ENCODE results near the gene AHSA1. TPM values are rescaled to one million over a fixed set of nuclear protein-coding genes. Genes with fewer than 3 reads are reported as not detected.
A peak's percentile ranks its signal among the peaks of the same experiment; 100 is the strongest.

Gene AHSA1
- total RNA-seq, 1 donor from 2014 or later: 190 TPM

DNA sequence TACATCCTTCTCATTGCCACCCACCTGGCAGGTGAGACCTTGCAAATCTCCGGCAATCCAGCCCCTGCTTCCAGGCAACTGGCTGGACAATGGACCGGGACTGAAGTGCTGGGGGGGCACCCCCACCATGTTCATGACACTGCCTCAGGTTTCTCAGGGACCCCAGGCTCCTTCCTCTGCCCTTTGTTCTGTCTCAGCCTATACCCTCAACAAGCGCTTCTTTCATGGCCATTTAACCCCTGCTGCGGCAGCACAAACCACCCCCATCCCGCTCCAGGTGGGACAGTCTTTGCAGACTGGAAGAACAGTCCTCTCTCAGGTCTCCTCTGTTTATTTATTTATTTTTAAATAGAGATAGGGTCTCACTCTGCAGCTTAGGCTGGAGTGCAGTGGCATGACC, 33.2 kb downstream of the AHSA1 start:
- Mint-ChIP-seq H3K36me3 (ENCODE audit: low read depth) (no peaks in the 10 kb centered on the region), H3K9me3 (no peaks in the 10 kb centered on the region), H3K27ac (ENCODE audit: unreplicated experiment) (no peak overlapping the region), H3K4me1 (no peaks in the 10 kb centered on the region), H3K27me3 (ENCODE audit: low read depth) (peaks cover 10% of the 10 kb centered on the region), H3K4me3 (no peak overlapping the region)
- TF ChIP-seq, protein P1, sequence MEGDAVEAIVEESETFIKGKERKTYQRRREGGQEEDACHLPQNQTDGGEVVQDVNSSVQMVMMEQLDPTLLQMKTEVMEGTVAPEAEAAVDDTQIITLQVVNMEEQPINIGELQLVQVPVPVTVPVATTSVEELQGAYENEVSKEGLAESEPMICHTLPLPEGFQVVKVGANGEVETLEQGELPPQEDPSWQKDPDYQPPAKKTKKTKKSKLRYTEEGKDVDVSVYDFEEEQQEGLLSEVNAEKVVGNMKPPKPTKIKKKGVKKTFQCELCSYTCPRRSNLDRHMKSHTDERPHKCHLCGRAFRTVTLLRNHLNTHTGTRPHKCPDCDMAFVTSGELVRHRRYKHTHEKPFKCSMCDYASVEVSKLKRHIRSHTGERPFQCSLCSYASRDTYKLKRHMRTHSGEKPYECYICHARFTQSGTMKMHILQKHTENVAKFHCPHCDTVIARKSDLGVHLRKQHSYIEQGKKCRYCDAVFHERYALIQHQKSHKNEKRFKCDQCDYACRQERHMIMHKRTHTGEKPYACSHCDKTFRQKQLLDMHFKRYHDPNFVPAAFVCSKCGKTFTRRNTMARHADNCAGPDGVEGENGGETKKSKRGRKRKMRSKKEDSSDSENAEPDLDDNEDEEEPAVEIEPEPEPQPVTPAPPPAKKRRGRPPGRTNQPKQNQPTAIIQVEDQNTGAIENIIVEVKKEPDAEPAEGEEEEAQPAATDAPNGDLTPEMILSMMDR (conservative IDR thresholded peaks at IDR 0.05): no peak
- no peak for DNase-seq (ENCODE audit: low read depth, low spot score)

DNA sequence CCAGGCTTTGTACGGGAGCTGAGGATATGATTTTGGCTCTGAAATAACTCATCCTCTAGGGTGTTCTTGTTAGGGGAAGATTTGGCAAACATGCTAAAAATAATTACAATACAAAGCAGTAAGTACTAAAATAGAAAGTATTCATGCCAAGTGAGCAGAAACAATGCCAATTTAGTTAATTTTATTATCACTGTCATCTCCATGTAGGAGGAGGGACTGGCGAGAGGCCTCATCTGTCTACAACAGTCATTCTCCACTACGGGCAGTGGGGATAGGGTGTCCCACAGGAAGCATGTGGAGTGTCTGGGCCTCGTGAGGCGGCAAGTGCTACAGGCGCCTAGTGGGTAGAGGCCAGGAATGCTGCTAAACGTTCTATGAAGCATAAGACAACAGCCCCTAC, 37.4 kb downstream of the AHSA1 start:
- H3K36me3 Mint-ChIP-seq (ENCODE audit: low read depth): no peaks in the 10 kb centered on the region

DNA sequence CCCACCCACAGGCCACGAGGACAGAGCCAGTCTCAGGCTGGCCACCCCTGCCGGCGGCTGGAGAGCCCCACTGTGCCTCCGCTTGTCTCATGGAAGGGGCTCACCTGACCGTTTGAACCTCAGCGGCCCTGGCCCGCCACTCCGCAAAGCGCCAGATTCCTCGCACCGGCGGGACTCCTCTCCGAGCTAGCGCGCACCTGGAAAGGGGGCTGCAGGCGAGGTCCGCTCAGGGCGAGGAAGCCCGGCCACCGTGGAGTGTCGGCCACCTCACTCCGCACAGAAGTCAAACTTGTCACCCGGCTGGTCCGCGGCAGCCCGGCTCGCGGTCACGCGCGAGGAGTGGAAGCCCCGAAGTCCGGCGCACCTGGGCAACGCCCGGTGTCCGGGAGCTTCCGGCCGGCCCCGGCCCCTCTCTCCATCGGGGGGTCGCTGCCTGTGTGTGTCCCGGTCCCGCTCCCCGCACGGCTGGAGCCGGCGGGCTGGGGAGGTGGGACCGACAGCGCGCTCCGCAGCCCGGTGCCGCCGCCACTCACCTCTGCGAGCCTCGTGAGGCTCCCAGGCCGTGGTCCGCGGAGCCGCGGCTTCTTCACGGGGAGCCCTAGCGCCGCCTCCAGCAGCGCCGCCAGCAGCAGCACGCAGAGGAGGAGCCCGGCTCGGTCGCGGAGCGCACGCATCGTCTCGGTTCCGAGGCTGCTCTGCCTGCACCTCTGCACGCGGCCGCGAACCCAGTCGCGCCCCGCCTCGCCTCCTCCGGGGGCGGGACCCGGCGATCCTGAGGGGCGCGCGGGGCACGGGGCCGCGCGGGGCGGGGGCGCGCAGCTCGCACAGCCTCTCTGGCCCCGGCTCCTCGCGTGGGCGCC, 40.5 kb downstream of the AHSA1 start, which contains the start of gene ISM2:
Gene ISM2 (minus strand): TSS at position 697 of the 860 bp plus-strand sequence. CDS start 23 bp downstream, at position 674.
- H3K4me3 Mint-ChIP-seq: peak within 1 kb of the TSS; percentile 84

More for the DNA sequence above, 37.4 kb downstream of the AHSA1 start:
- DNase-seq (ENCODE audit: low read depth, low spot score): no peak
- Mint-ChIP-seq H3K9me3 (no peaks in the 10 kb centered on the region), H3K4me3 (peak overlapping the region; percentile 36), H3K27ac (ENCODE audit: unreplicated experiment) (no peak overlapping the region), H3K27me3 (ENCODE audit: low read depth) (peaks cover 40% of the 10 kb centered on the region), H3K4me1 (peaks cover 4% of the 10 kb centered on the region)
- TF ChIP-seq, protein P1 (conservative IDR thresholded peaks at IDR 0.05): no peak

DNA sequence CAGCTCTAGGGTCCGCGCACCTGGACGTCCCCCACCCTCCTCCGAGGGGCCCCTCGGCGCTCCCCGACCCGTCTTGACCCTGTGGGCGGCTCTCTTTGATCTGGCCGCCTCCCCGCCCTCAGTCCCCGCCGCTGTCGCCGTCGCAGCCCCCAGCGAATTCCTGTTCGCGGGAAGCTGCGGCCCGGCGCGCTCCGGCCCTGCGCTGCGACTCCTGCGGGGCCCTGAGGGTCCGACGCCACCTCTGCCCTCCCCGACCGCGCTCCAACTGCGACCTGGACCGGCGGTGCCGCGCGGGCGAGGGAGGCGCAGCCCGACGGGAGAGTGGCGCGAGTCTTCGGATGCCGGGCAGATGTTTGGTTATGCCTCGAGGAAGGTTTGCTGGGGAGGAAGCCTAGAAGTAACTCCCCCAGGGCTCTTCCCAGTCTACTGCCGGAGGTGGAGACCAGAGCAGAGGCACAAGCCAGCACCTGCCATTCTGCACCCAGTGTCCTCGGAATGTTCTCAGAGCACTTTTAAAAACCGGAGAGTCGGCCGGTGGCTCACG, 41.2 kb downstream of the AHSA1 start:
- H3K27ac Mint-ChIP-seq (ENCODE audit: unreplicated experiment): no peak overlapping the region

More for the DNA sequence above, 40.5 kb downstream of the AHSA1 start, which contains the start of gene ISM2:
- peaks cover 4% of the 10 kb centered on the region for H3K9me3 Mint-ChIP-seq
- DNase-seq (ENCODE audit: low read depth, low spot score): peak; percentile 28
- TF ChIP-seq, protein P1 (conservative IDR thresholded peaks at IDR 0.05): no peak
- H3K36me3 Mint-ChIP-seq (ENCODE audit: low read depth): peaks cover 4% of the 10 kb centered on the region
- H3K27ac Mint-ChIP-seq (ENCODE audit: unreplicated experiment): no peak within 1 kb of the TSS
- peaks cover 55% of the 10 kb centered on the region for H3K27me3 Mint-ChIP-seq (ENCODE audit: low read depth)
- H3K4me1 Mint-ChIP-seq: peaks cover 4% of the 10 kb centered on the region

DNA sequence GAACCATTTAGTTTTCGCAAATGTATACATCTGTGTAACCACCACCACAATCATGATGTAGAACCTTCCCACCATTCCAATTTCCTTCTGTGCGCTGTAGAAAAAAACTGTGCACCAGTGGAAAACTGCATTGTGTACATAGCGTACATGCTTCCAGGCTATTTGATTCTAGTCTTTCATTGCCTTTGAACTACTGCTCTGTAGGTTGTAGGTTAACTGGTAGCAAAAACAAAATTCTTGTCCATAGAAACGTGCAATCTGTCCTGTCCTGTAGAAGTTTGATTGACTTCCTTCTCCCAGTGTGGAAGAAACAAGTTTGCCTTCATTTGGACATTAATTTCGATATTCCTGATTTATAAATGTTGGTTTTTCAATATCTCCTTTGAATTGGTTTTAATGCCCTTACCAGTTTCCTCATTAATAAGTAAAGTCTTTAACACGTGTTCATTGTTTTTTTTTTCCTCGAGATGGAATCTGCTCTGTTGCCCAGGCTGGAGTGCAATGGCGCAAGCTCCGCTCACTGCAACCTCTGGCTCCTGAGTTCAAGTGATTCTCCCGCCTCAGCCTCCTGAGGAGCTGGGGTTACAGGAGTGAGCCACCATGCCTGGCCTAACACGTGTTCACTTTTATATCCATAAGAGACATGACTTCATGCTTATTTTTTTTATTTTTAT, 44.4 kb downstream of the AHSA1 start:
- TF ChIP-seq, protein P1 (conservative IDR thresholded peaks at IDR 0.05): no peak
- Mint-ChIP-seq H3K27ac (ENCODE audit: unreplicated experiment) (no peak overlapping the region), H3K4me3 (no peak overlapping the region), H3K4me1 (peaks cover 4% of the 10 kb centered on the region), H3K27me3 (ENCODE audit: low read depth) (peaks cover 37% of the 10 kb centered on the region), H3K9me3 (peaks cover 4% of the 10 kb centered on the region), H3K36me3 (ENCODE audit: low read depth) (peaks cover 4% of the 10 kb centered on the region)
- DNase-seq (ENCODE audit: low read depth, low spot score): no peak

More for the DNA sequence above, 41.2 kb downstream of the AHSA1 start:
- peaks cover 55% of the 10 kb centered on the region for H3K27me3 Mint-ChIP-seq (ENCODE audit: low read depth)
- TF ChIP-seq, protein P1 (conservative IDR thresholded peaks at IDR 0.05): no peak
- peak overlapping the region; percentile 64 for H3K4me3 Mint-ChIP-seq
- peaks cover 4% of the 10 kb centered on the region for H3K9me3 Mint-ChIP-seq
- no peak for DNase-seq (ENCODE audit: low read depth, low spot score)
- H3K4me1 Mint-ChIP-seq: peaks cover 4% of the 10 kb centered on the region
- peaks cover 4% of the 10 kb centered on the region for H3K36me3 Mint-ChIP-seq (ENCODE audit: low read depth)
